WTC11 (cell line): Measurements from ENCODE around the gene AKAP13. TPM values are rescaled to one million over a fixed set of nuclear protein-coding genes. Genes with fewer than 3 reads are reported as not detected.
"Not testable (repeated sequence)": the region's sequence is repeated elsewhere in the genome, so short reads cannot be mapped to it uniquely, and the experiment has no call there.

Source experiments
- ATAC-seq: fragments of 200-7000 bp; cut with Tn5 transposase; 2 replicates; pipeline ENCODE4 v1.10.0; 2021; ENCODE audit warnings: mild to moderate bottlenecking, moderate library complexity
- CTCF ChIA-PET: fragments of 300-600 bp; sonication (Branson Sonifier 250); formaldehyde crosslinking; loops from one replicate; lab custom pipeline; 2021; ENCODE audit warnings: antibody characterized with exemption; lab: Charles Lee
- POLR2A ChIA-PET: fragments of 350-600 bp; sonication (Branson Sonifier 250); formaldehyde crosslinking; loops from one replicate; lab custom pipeline; 2021; ENCODE audit warnings: antibody characterized with exemption; lab: Charles Lee
- DNase-seq: peaks from one replicate; pipeline ENCODE4 v3.0.0; 2021; ENCODE audit warnings: low spot score
- H3K27ac Mint-ChIP-seq: 2 replicates; pipeline ENCODE4 v1.8.0; 2021; ENCODE audit warnings: mixed read lengths
- H3K27me3 Mint-ChIP-seq: 2 replicates; pipeline ENCODE4 v1.8.0; 2021; ENCODE audit warnings: low read depth, mild to moderate bottlenecking, moderate library complexity, mixed read lengths
- H3K36me3 Mint-ChIP-seq: 2 replicates; pipeline ENCODE4 v1.8.0; 2021; ENCODE audit warnings: mixed read lengths
- H3K4me1 Mint-ChIP-seq: 2 replicates; pipeline ENCODE4 v1.8.0; 2022; ENCODE audit warnings: mixed read lengths
- H3K4me3 Mint-ChIP-seq: 2 replicates; pipeline ENCODE4 v1.8.0; 2021; ENCODE audit warnings: mild to moderate bottlenecking, moderate library complexity, mixed read lengths
- H3K9me3 Mint-ChIP-seq: 2 replicates; pipeline ENCODE4 v1.8.0; 2021; ENCODE audit warnings: mixed read lengths
- CDX4 ChIP-seq: fragments of 250-450 bp; sonication (Bioruptor Pico); IDR thresholded peaks from 2 replicates; pipeline ENCODE4 v1.9.0; 2021; ENCODE audit warnings: moderate library complexity, mild to moderate bottlenecking, inconsistent platforms, borderline replicate concordance
- E2F1 ChIP-seq: sonication (generic); formaldehyde crosslinking; IDR thresholded peaks from 2 replicates; pipeline ENCODE4 v1.8.0; 2022; ENCODE audit warnings: mild to moderate bottlenecking, missing genetic modification reagents
- E2F5 ChIP-seq: sonication (generic); formaldehyde crosslinking; IDR thresholded peaks from 2 replicates; pipeline ENCODE4 v1.8.1; 2022; ENCODE audit warnings: mild to moderate bottlenecking, moderate library complexity, missing genetic modification reagents
- ESRRA ChIP-seq: sonication (generic); formaldehyde crosslinking; IDR thresholded peaks from 2 replicates; pipeline ENCODE4 v1.8.1; 2022; ENCODE audit warnings: mild to moderate bottlenecking, missing genetic modification reagents, borderline replicate concordance
- ETV6 ChIP-seq: sonication (generic); formaldehyde crosslinking; IDR thresholded peaks from 2 replicates; pipeline ENCODE4 v1.8.1; 2022; ENCODE audit warnings: mild to moderate bottlenecking, missing genetic modification reagents
- FOXP4 ChIP-seq: sonication (generic); formaldehyde crosslinking; IDR thresholded peaks from 2 replicates; pipeline ENCODE4 v1.8.0; 2022; ENCODE audit warnings: mild to moderate bottlenecking, missing genetic modification reagents
- IRF1 ChIP-seq: sonication (generic); formaldehyde crosslinking; IDR thresholded peaks from 2 replicates; pipeline ENCODE4 v1.8.0; 2023; ENCODE audit warnings: missing genetic modification reagents
- MYBL2 ChIP-seq: sonication (generic); formaldehyde crosslinking; IDR thresholded peaks from 2 replicates; pipeline ENCODE4 v1.8.1; 2023; ENCODE audit warnings: mild to moderate bottlenecking, moderate library complexity, missing genetic modification reagents
- NFE2L1 ChIP-seq: sonication (generic); formaldehyde crosslinking; IDR thresholded peaks from 2 replicates; pipeline ENCODE4 v1.8.1; 2023; ENCODE audit warnings: missing genetic modification reagents
- NFYB ChIP-seq: sonication (generic); formaldehyde crosslinking; conservative IDR thresholded peaks from 2 replicates; pipeline ENCODE4 v1.8.0; 2022; ENCODE audit warnings: low read depth, missing genetic modification reagents
- SOX15 ChIP-seq: fragments of 250-450 bp; sonication (Bioruptor Pico); IDR thresholded peaks from 2 replicates; pipeline ENCODE4 v1.9.0; 2021; ENCODE audit warnings: mild to moderate bottlenecking
- TCF7 ChIP-seq: sonication (generic); formaldehyde crosslinking; IDR thresholded peaks from 2 replicates; pipeline ENCODE4 v1.8.0; 2022; ENCODE audit warnings: mild to moderate bottlenecking, low read depth, missing genetic modification reagents, moderate library complexity
- USF1 ChIP-seq: sonication (generic); formaldehyde crosslinking; IDR thresholded peaks from 2 replicates; pipeline ENCODE4 v1.8.0; 2022; ENCODE audit warnings: mild to moderate bottlenecking, missing genetic modification reagents
- USF2 ChIP-seq: sonication (generic); formaldehyde crosslinking; IDR thresholded peaks from 2 replicates; pipeline ENCODE4 v1.8.1; 2023; ENCODE audit warnings: mild to moderate bottlenecking, missing genetic modification reagents, moderate library complexity
- ZBTB43 ChIP-seq: sonication (generic); formaldehyde crosslinking; IDR thresholded peaks from 2 replicates; pipeline ENCODE4 v1.8.1; 2023; ENCODE audit warnings: mild to moderate bottlenecking, missing genetic modification reagents
- ZNF219 ChIP-seq: sonication (generic); formaldehyde crosslinking; IDR thresholded peaks from 2 replicates; pipeline ENCODE4 v1.8.0; 2023; ENCODE audit warnings: missing genetic modification reagents, mild to moderate bottlenecking, borderline replicate concordance
- ZNF396 ChIP-seq: fragments of 250-450 bp; sonication (Bioruptor Pico); IDR thresholded peaks from 2 replicates; pipeline ENCODE4 v1.8.0; 2021; ENCODE audit warnings: mild to moderate bottlenecking, moderate library complexity, borderline replicate concordance
- ZNF425 ChIP-seq: fragments of 250-450 bp; sonication (Bioruptor Pico); conservative IDR thresholded peaks from 2 replicates; pipeline ENCODE4 v1.9.0; 2021; ENCODE audit warnings: mild to moderate bottlenecking
- total RNA-seq: library from RNA; stranded (reverse); gene quantifications from 3 replicates; pipeline ENCODE4 v1.2.3, GENCODE V29; 2021

AKAP13 gene
- total RNA-seq, 1 experiment from 2014 or later: 50.3 TPM

- TF ChIP-seq E2F5 (CRISPR knock-in tag): no peak
- no peak for TF ChIP-seq SOX15 (CRISPR knock-in tag)
Measured at GRCh38 chr15:85583923-85584390, 203.6 kb downstream of the AKAP13 start (continued).

GRCh38 chr15:85584872-85585271, 204.5 kb downstream of the AKAP13 start:
- Mint-ChIP-seq H3K27me3 (no peaks in the 10 kb centered on the region), H3K9me3 (no peaks in the 10 kb centered on the region), H3K36me3 (peaks cover 12% of the 10 kb centered on the region; the same call in 1 of the 2 replicates), H3K4me1 (peaks cover 34% of the 10 kb centered on the region), H3K4me3 (no peak overlapping the region), H3K27ac (no peak overlapping the region)
- ChIA-PET CTCF (no interaction called here), POLR2A (no interaction called here)
- DNase-seq (no peak), ATAC-seq (no peak)
- TF ChIP-seq USF1 (CRISPR knock-in tag) (no peak), ESRRA (CRISPR knock-in tag) (no peak), NFE2L1 (no peak), ZNF425 (CRISPR knock-in tag) (no peak)

- CTCF ChIA-PET: interaction anchor here (0.8 kb wide), 1 partner anchor 155 kb away, joined by 3 read pairs; no protein-coding TSS in a partner anchor
- DNase-seq, H3K4me3 Mint-ChIP-seq, H3K27me3 Mint-ChIP-seq, H3K36me3 Mint-ChIP-seq, ATAC-seq, H3K9me3 Mint-ChIP-seq, POLR2A ChIA-PET, H3K27ac Mint-ChIP-seq: not testable (repeated sequence)
- peaks cover 34% of the 10 kb centered on the region for H3K4me1 Mint-ChIP-seq
Measured at GRCh38 chr15:85586196-85586595, 205.8 kb downstream of the AKAP13 start.

GRCh38 chr15:85587707-85588411, 207.5 kb downstream of the AKAP13 start:
- Mint-ChIP-seq H3K9me3 (no peaks in the 10 kb centered on the region), H3K27me3 (no peaks in the 10 kb centered on the region), H3K36me3 (no peaks in the 10 kb centered on the region; the same call in 1 of the 2 replicates), H3K4me3 (no peak overlapping the region), H3K27ac (no peak overlapping the region; the same call in 1 of the 2 replicates), H3K4me1 (peaks cover 29% of the 10 kb centered on the region)
- CTCF ChIA-PET: no interaction called here
- POLR2A ChIA-PET: interaction anchor here (0.6 to 0.9 kb wide), 2 partner anchors 10 to 1013 kb away, joined by 3 read pairs; no protein-coding TSS in a partner anchor
- ATAC-seq (no peak), DNase-seq (no peak)
- TF ChIP-seq TCF7 (CRISPR knock-in tag) (no peak), ZNF396 (CRISPR knock-in tag) (no peak), ZNF219 (CRISPR knock-in tag) (no peak), FOXP4 (CRISPR knock-in tag) (no peak), NFYB (CRISPR knock-in tag) (no peak), CDX4 (CRISPR knock-in tag) (no peak), E2F1 (no peak), ZBTB43 (CRISPR knock-in tag) (no peak), IRF1 (CRISPR knock-in tag) (no peak), ETV6 (no peak), USF2 (no peak), MYBL2 (CRISPR knock-in tag) (no peak)
